Neuronal stem cell (in vitro differentiated cells): Measurements from ENCODE around the gene FHIT.

Experiments
- DNase-seq: peaks from one replicate; pipeline ENCODE4 v3.0.0-alpha.2; 2013; ENCODE audit warnings: low spot score
- H2AFZ ChIP-seq: one replicate; pipeline ENCODE4 v1.6.1; 2013; ENCODE audit warnings: mild to moderate bottlenecking, low read length, inconsistent platforms
- H2AK5ac ChIP-seq: 2 replicates; pipeline ENCODE4 v1.6.1; 2013; ENCODE audit warnings: low read depth, mild to moderate bottlenecking, inconsistent platforms, low read length, moderate library complexity, mixed read lengths
- H2BK120ac ChIP-seq: 2 replicates; pipeline ENCODE4 v1.6.1; 2013; ENCODE audit warnings: low read depth, mild to moderate bottlenecking, inconsistent platforms, low read length, moderate library complexity, mixed read lengths
- H2BK12ac ChIP-seq: one replicate; pipeline ENCODE4 v1.6.1; 2013; ENCODE audit warnings: low read length, inconsistent platforms
- H2BK15ac ChIP-seq: 2 replicates; pipeline ENCODE4 v1.6.1; 2013; ENCODE audit warnings: mild to moderate bottlenecking, low read length, inconsistent platforms, mixed read lengths
- H2BK5ac ChIP-seq: one replicate; pipeline ENCODE4 v1.6.1; 2013; ENCODE audit warnings: inconsistent platforms, mild to moderate bottlenecking, low read length, moderate library complexity
- H3K14ac ChIP-seq: one replicate; pipeline ENCODE4 v1.6.1; 2013; ENCODE audit warnings: low read length, inconsistent platforms
- H3K18ac ChIP-seq: 2 replicates; pipeline ENCODE4 v1.6.1; 2013; ENCODE audit warnings: low read length, inconsistent platforms
- H3K23ac ChIP-seq: 2 replicates; pipeline ENCODE4 v1.6.1; 2013; ENCODE audit warnings: low read depth, mild to moderate bottlenecking, mixed read lengths, low read length, inconsistent platforms; ENCODE audit not compliant: poor library complexity
- H3K27ac ChIP-seq: replicated peaks from 3 replicates; pipeline ENCODE4 v1.5.1; 2013; ENCODE audit warnings: low read length, inconsistent platforms
- H3K27me3 ChIP-seq, 3 experiments: 2 replicates each; pipeline ENCODE4 v1.6.1; 2013; ENCODE audit warnings: low read length in 3 of 3, mild to moderate bottlenecking in 2 of 3, inconsistent platforms in 1 of 3, low read depth in 1 of 3, mixed read lengths in 1 of 3, moderate library complexity in 1 of 3; ENCODE audit not compliant: control insufficient read depth in 3 of 3, insufficient read depth in 3 of 3
- H3K36me3 ChIP-seq, 2 donors: replicated peaks in 1 of 2; 2 replicates each; pipeline ENCODE4 v1.6.1; 2013; ENCODE audit warnings: low read length in 2 of 2; ENCODE audit not compliant: control insufficient read depth in 2 of 2, insufficient read depth in 2 of 2
- H3K4ac ChIP-seq: 2 replicates; pipeline ENCODE4 v1.6.1; 2013; ENCODE audit warnings: inconsistent platforms, mild to moderate bottlenecking, low read length, moderate library complexity
- H3K4me1 ChIP-seq, 2 donors: 1 replicate in 1 of 2; 2 replicates in 1 of 2; pipeline ENCODE4 v1.6.1; 2013; ENCODE audit warnings: low read length in 2 of 2, low read depth in 1 of 2; ENCODE audit not compliant: control insufficient read depth in 2 of 2, insufficient read depth in 1 of 2
- H3K4me2 ChIP-seq: one replicate; pipeline ENCODE4 v1.6.1; 2013; ENCODE audit warnings: mild to moderate bottlenecking, low read length, inconsistent platforms; ENCODE audit not compliant: insufficient read depth, poor library complexity, severe bottlenecking
- H3K4me3 ChIP-seq, 2 donors: 2 replicates each; pipeline ENCODE4 v1.5.1; 2013; ENCODE audit warnings: low read length in 2 of 2, mild to moderate bottlenecking in 2 of 2, inconsistent platforms in 1 of 2, moderate library complexity in 1 of 2
- H3K79me1 ChIP-seq: one replicate; pipeline ENCODE4 v1.6.1; 2013; ENCODE audit warnings: low read depth, mild to moderate bottlenecking, inconsistent platforms, low read length, moderate library complexity
- H3K9ac ChIP-seq: one replicate; pipeline ENCODE4 v1.6.1; 2013; ENCODE audit warnings: mild to moderate bottlenecking, low read depth, low read length, inconsistent platforms; ENCODE audit not compliant: poor library complexity
- H3K9me3 ChIP-seq, 2 donors: replicated peaks in 1 of 2; 2 replicates each; pipeline versions ENCODE3 to v1.6.1; 2013; ENCODE audit warnings: low read length in 2 of 2, mild to moderate bottlenecking in 2 of 2, inconsistent platforms in 1 of 2, low read depth in 1 of 2, mixed read lengths in 1 of 2, moderate library complexity in 1 of 2; ENCODE audit not compliant: control insufficient read depth in 2 of 2, insufficient read depth in 1 of 2
- H4K8ac ChIP-seq: one replicate; pipeline ENCODE4 v1.6.1; 2013; ENCODE audit warnings: low read depth, mild to moderate bottlenecking, inconsistent platforms, low read length, moderate library complexity
- H4K91ac ChIP-seq: one replicate; pipeline ENCODE4 v1.6.1; 2013; ENCODE audit warnings: low read length, low read depth, mild to moderate bottlenecking, inconsistent platforms; ENCODE audit not compliant: poor library complexity
- WGBS, 2 donors: extraction: QIAGEN DNeasy Blood & Tissue Kit; methylation state at CpG; one replicate each; pipeline ENCODE4 v1.1.7; 2013; ENCODE audit warnings: missing lambda C conversion rate in 2 of 2, mixed read lengths in 1 of 2; ENCODE audit not compliant: insufficient read length in 2 of 2, insufficient replicate concordance in 1 of 2; ENCODE audit errors: extremely low coverage in 2 of 2; 5-methylcytosine and 5-hydroxymethylcytosine counted together

The FHIT gene

DNA sequence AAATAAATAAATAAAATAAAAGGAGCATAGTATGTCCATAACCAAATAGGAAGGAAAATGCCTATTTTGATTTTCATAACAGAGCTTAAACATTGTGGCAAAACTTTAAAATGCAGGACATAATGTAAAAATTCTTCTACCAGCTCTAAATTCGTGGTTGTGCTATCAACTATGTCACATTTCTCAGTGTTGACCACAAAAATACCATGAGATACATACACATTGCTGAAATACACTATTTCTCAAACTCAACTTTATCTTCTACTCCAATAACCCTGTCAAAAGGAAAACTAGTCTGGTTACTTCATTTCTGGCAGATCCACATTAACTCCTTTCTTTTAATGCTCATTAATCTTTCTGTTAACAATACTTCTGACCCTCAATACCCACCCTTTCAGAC, 523.2 kb downstream of the FHIT start:
- Histone ChIP-seq H3K4ac (no peak overlapping the region), H3K9ac (no peak overlapping the region), H3K4me1 (no peaks in the 10 kb centered on the region), H3K9me3 (no peaks in the 10 kb centered on the region), H2BK12ac (no peak overlapping the region), H3K36me3 (no peaks in the 10 kb centered on the region), H3K18ac (no peak overlapping the region), H2AFZ (no peak overlapping the region), H3K14ac (no peak overlapping the region), H4K91ac (no peak overlapping the region), H3K79me1 (no peaks in the 10 kb centered on the region), H2AK5ac (no peak overlapping the region), H3K27me3 (no peaks in the 10 kb centered on the region), H3K27ac (no peak overlapping the region), H4K8ac (no peak overlapping the region), H3K23ac (no peak overlapping the region), H3K4me3 (no peak overlapping the region), H2BK15ac (no peak overlapping the region), H2BK120ac (no peak overlapping the region), H3K4me2 (no peak overlapping the region), H2BK5ac (no peak overlapping the region)
- no CpG with 5 or more reads among the region's 1 CpG for WGBS, 2 donors
- no peak for DNase-seq

GRCh38 chr3:60720736-60721135, 530.5 kb downstream of the FHIT start:
- no peak overlapping the region for H3K4ac ChIP-seq
- no peak overlapping the region for H2BK12ac ChIP-seq
- H2AK5ac ChIP-seq, result no peak overlapping the region
- no peak overlapping the region for H3K14ac ChIP-seq
- H3K4me3 ChIP-seq, result no peak overlapping the region
- H3K9ac ChIP-seq, result no peak overlapping the region
- H3K4me2 ChIP-seq, result no peak overlapping the region
- H3K4me1 ChIP-seq, result no peaks in the 10 kb centered on the region
- no peak overlapping the region for H2AFZ ChIP-seq
- H3K23ac ChIP-seq, result no peak overlapping the region
- WGBS, 2 donors, result no CpG with 5 or more reads among the region's 2 CpGs
- H2BK5ac ChIP-seq, result no peak overlapping the region
- no peak overlapping the region for H4K8ac ChIP-seq
- DNase-seq, result no peak
- no peak overlapping the region for H2BK15ac ChIP-seq
- no peak overlapping the region for H2BK120ac ChIP-seq
- H3K27ac ChIP-seq, result no peak overlapping the region
- no peak overlapping the region for H3K18ac ChIP-seq
- no peaks in the 10 kb centered on the region for H3K36me3 ChIP-seq
- H3K79me1 ChIP-seq, result no peaks in the 10 kb centered on the region
- H4K91ac ChIP-seq, result no peak overlapping the region
- H3K27me3 ChIP-seq, result no peaks in the 10 kb centered on the region
- H3K9me3 ChIP-seq, result no peaks in the 10 kb centered on the region

DNA sequence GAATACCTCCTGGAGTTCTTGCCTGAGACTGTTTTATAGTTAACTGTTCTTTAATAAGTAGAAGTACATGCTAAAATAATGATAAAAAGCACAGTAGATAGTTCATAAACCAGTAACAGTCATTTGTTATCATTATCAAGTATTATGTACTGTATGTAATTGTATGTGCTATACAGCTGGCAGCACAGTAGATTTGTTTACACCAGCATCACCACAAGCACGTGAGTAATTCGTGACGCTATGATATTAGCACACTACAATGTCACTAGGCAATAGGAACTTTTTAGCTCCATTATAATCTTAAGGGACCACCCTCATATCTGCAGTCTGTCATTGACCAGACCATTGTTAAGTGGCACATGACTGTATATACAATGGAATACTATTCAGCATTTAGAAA, 534.7 kb downstream of the FHIT start:
- WGBS, 2 donors, result no CpG with 5 or more reads among the region's 3 CpGs

DNA sequence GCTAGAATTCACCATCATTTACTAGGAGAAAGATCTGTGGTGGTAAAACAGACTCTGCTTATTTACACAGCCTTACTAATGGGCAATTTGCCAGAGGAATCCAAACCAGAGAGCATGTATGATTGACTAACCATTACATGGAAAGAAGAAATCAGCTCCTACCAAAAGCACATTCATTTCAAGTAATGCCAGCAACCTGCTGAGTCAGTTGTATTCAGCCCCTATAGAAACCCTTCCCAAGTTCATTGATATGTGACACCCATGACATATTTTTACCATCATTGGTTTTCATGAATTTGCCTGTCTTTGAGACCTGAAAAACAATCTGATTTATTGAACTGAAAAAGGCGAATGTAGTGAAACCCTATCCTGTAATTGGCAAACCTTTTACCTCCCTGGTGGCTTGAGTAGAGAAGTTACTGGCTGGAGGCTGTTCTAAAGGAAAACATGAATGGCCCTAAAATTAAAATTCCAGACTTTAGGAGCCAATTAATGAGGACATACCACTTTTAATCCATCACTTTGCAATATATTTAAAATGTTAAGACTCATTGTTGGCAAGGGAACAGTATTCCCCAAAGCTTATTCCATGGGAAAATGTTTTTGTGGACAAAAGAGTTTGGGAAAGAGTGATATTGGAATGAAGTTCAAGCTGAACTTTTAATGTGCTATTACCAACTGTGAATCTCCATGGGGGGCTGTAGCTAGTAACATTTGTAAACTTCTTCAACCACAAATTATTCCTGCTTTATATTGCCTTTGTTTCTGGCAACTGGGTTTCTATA, 542.9 kb downstream of the FHIT start:
- Histone ChIP-seq H3K9ac (no peak overlapping the region), H3K4me1 (peaks cover 0 to 3% of the 10 kb centered on the region in 2 donors), H3K79me1 (no peaks in the 10 kb centered on the region), H4K91ac (no peak overlapping the region), H2BK12ac (no peak overlapping the region), H3K4me2 (no peak overlapping the region), H2BK15ac (no peak overlapping the region), H2BK5ac (no peak overlapping the region), H3K27me3 (no peaks in the 10 kb centered on the region), H3K4ac (no peak overlapping the region), H3K36me3 (no peaks in the 10 kb centered on the region), H2AK5ac (no peak overlapping the region), H4K8ac (no peak overlapping the region), H3K4me3 (no peak overlapping the region), H2BK120ac (no peak overlapping the region), H3K18ac (no peak overlapping the region), H3K23ac (no peak overlapping the region), H3K14ac (no peak overlapping the region), H2AFZ (no peak overlapping the region), H3K9me3 (no peaks in the 10 kb centered on the region), H3K27ac (no peak overlapping the region)
- DNase-seq, result no peak
- WGBS, 2 donors, result no CpG with 5 or more reads among the region's 1 CpG

More for the DNA sequence above, 534.7 kb downstream of the FHIT start:
- H2BK5ac ChIP-seq, result no peak overlapping the region
- no peak overlapping the region for H4K8ac ChIP-seq
- no peak overlapping the region for H2BK15ac ChIP-seq
- no peak overlapping the region for H2BK120ac ChIP-seq
- H3K27ac ChIP-seq, result no peak overlapping the region
- no peaks in the 10 kb centered on the region for H3K36me3 ChIP-seq
- H3K4ac ChIP-seq, result no peak overlapping the region
- H2AK5ac ChIP-seq, result no peak overlapping the region
- no peaks in the 10 kb centered on the region for H3K4me1 ChIP-seq
- no peak overlapping the region for H3K4me2 ChIP-seq
- no peak overlapping the region for H3K14ac ChIP-seq
- H3K4me3 ChIP-seq, result no peak overlapping the region
- no peak overlapping the region for H2AFZ ChIP-seq
- no peak for DNase-seq
- H3K18ac ChIP-seq, result no peak overlapping the region
- H3K27me3 ChIP-seq, result no peaks in the 10 kb centered on the region
- no peaks in the 10 kb centered on the region for H3K9me3 ChIP-seq
- no peak overlapping the region for H4K91ac ChIP-seq
- no peak overlapping the region for H2BK12ac ChIP-seq
- H3K23ac ChIP-seq, result no peak overlapping the region
- no peaks in the 10 kb centered on the region for H3K79me1 ChIP-seq
- H3K9ac ChIP-seq, result no peak overlapping the region
